ENCODE measurements around the gene PPT1. TPM values are rescaled to one million over a fixed set of nuclear protein-coding genes. Genes with fewer than 3 reads are reported as not detected.

PPT1 gene
- total and polyA plus RNA-seq, 2 donors (not counting 3 experiments of a cell fraction or from before 2014, with no cell fraction given): 58.0 to 131 TPM

GRCh38 chr1:40122855-40123254 is 25.8 kb upstream of the PPT1 start:
- H3K9me1 ChIP-seq (replicated peaks; ENCODE audit: control insufficient read depth, extremely low read depth, insufficient read depth, low read length): no peaks in the 10 kb centered on the region
- H3K27ac ChIP-seq (ENCODE audit: insufficient read depth, low read depth, low read length): no peak overlapping the region
- no peaks in the 10 kb centered on the region for H4K20me1 ChIP-seq (replicated peaks; ENCODE audit: control insufficient read depth, extremely low read depth, insufficient read depth, low read length)
- ChIA-PET CTCF (interaction anchor here (1.3 to 1.6 kb wide), 3 partner anchors 18 to 21 kb away, joined by 3 to 8 read pairs (median 4); no protein-coding TSS in a partner anchor), POLR2A (no interaction called here)
- no peaks in the 10 kb centered on the region for H3K9me3 ChIP-seq (replicated peaks; ENCODE audit: control insufficient read depth, insufficient read depth, low read length)
- no peaks in the 10 kb centered on the region for H3K36me3 ChIP-seq (ENCODE audit: control insufficient read depth in 2 of 2, extremely low read depth in 1 of 2, insufficient read depth in 2 of 2, low read length in 2 of 2)
- H3K4me2 ChIP-seq (ENCODE audit: insufficient read depth, low read length): no peak overlapping the region
- BruUV-seq (replicated peaks): no TSS peak
- TF ChIP-seq FOS (IDR thresholded peaks at IDR 0.05; ENCODE audit: borderline replicate concordance, insufficient read depth, low read length) (no peak), MYC (IDR thresholded peaks at IDR 0.05; ENCODE audit: low read depth, low read length) (no peak), CTCF (IDR thresholded peaks at IDR 0.05; ENCODE audit: extremely low read depth in 1 of 2, insufficient read depth in 1 of 2, low read depth in 1 of 2, low read length in 2 of 2) (no peak), POLR2AphosphoS5 (IDR thresholded peaks at IDR 0.05; ENCODE audit: insufficient read depth, low read depth, low read length) (no peak), GATA2 (IDR thresholded peaks at IDR 0.05; ENCODE audit: insufficient read depth, insufficient read length, low read depth, low read length) (no peak), MAX (IDR thresholded peaks at IDR 0.05; ENCODE audit: insufficient read depth, insufficient read length) (no peak), EZH2 (IDR thresholded peaks at IDR 0.05; ENCODE audit: borderline replicate concordance, low read depth, low read length, severe bottlenecking) (no peak), JUN (IDR thresholded peaks at IDR 0.05; ENCODE audit: borderline replicate concordance, insufficient read depth, insufficient read length, low read depth) (no peak), POLR2A (IDR thresholded peaks at IDR 0.05; ENCODE audit: low read depth, low read length) (no peak)
- no peak overlapping the region for H2AFZ ChIP-seq (ENCODE audit: low read depth, low read length)
- no peak for FAIRE-seq
- no peak overlapping the region for H3K9ac ChIP-seq (replicated peaks; ENCODE audit: extremely low read depth, insufficient read depth, low read length)
- no peaks in the 10 kb centered on the region for H3K4me1 ChIP-seq (ENCODE audit: control insufficient read depth, extremely low read depth, insufficient read depth, low read length)
- H3K27me3 ChIP-seq (ENCODE audit: control insufficient read depth in 2 of 2, insufficient read depth in 2 of 2, low read length in 2 of 2): peaks cover 7 to 13% of the 10 kb centered on the region in 2 experiments
- intact Hi-C loops (cut with micrococcal nuclease) (no loop called here), dilution Hi-C loops (cut with MboI; ENCODE audit: extremely low pct_ligation_motif_present, low sequenced_read_pairs) (no loop called here)
- H3K79me2 ChIP-seq (ENCODE audit: control insufficient read depth, insufficient read depth, low read length): no peaks in the 10 kb centered on the region
- DNase-seq (ENCODE audit: low read depth, low spot score): no peak
- no peak overlapping the region for H3K4me3 ChIP-seq (replicated peaks in 1 of 3; ENCODE audit: insufficient read depth in 1 of 3, low read depth in 1 of 3, low read length in 3 of 3)

All from endothelial cell of umbilical vein (primary cell).